Muscle of leg (tissue), 16 donors: Measurements from ENCODE around the gene POLR2J. TPM values are rescaled to one million over a fixed set of nuclear protein-coding genes. Genes with fewer than 3 reads are reported as not detected.
"Not testable (repeated sequence)": the region's sequence is repeated elsewhere in the genome, so short reads cannot be mapped to it uniquely, and the experiment has no call there.

Experiments
- DNase-seq: peaks from one replicate; pipeline ENCODE4 v3.0.0; 2013
- H3K27ac ChIP-seq: one replicate; pipeline ENCODE4 v1.5.1; 2013; ENCODE audit warnings: mild to moderate bottlenecking, low read length, control low read depth
- H3K27me3 ChIP-seq: one replicate; pipeline ENCODE4 v1.6.1; 2013; ENCODE audit warnings: low read length; ENCODE audit not compliant: control insufficient read depth, insufficient read depth
- H3K36me3 ChIP-seq: one replicate; pipeline ENCODE4 v1.6.1; 2013; ENCODE audit warnings: low read length; ENCODE audit not compliant: control insufficient read depth, insufficient read depth
- H3K4me1 ChIP-seq: one replicate; pipeline ENCODE4 v1.6.1; 2013; ENCODE audit warnings: low read length; ENCODE audit not compliant: control insufficient read depth, insufficient read depth
- H3K4me3 ChIP-seq: one replicate; pipeline ENCODE4 v1.5.1; 2013; ENCODE audit warnings: low read length, control low read depth
- H3K9me3 ChIP-seq: replicated peaks from 2 replicates; pipeline ENCODE4 v1.6.1; 2013; ENCODE audit warnings: low read depth, low read length; ENCODE audit not compliant: control insufficient read depth
- WGBS: methylation state at CpG from one replicate; pipeline ENCODE4 v1.1.5; 2013; ENCODE audit warnings: missing lambda C conversion rate; ENCODE audit not compliant: insufficient coverage; 5-methylcytosine and 5-hydroxymethylcytosine counted together
- long read RNA-seq, 11 donors: transcript quantifications; one replicate each; lab custom pipeline, GENCODE V29; 2026
- polyA plus RNA-seq, 8 donors: library from polyadenylated mRNA; unstranded; fragments of 120-200 nt; gene quantifications; one replicate each; pipeline versions ENCODE4 v1.2.1 to v1.2.3, GENCODE V29; 2013; ENCODE audit warnings: inconsistent platforms in 1 of 8, low replicate concordance in 1 of 8; ENCODE audit not compliant: insufficient read length in 8 of 8, insufficient read depth in 1 of 8
- total RNA-seq: library from RNA; stranded (reverse); fragments of 120-200 nt; gene quantifications from one replicate; pipeline ENCODE4 v1.2.4, GENCODE V29; 2013

POLR2J gene
- 45.7 TPM for total RNA-seq
- polyA plus RNA-seq = 10 to 100 TPM; 29.8 to 38.4 (median 33.5) TPM
- long read RNA-seq, donor 1, transcript POLR2J-201 (4 exons, 932 nt) = major isoform, 26 of 26 reads
- long read RNA-seq, donor 1, partial matches to known transcripts = 0 of 26 reads
- long read RNA-seq, donor 1, other reads (novel, unspliced or antisense) = 0 of 26 reads
- long read RNA-seq, donor 2, transcript POLR2J-201 (4 exons, 932 nt) = major isoform, 10 of 10 reads
- long read RNA-seq, donor 2, partial matches to known transcripts = 0 of 10 reads
- long read RNA-seq, donor 2, other reads (novel, unspliced or antisense) = 0 of 10 reads
- long read RNA-seq, donor 3, transcript POLR2J-201 (4 exons, 932 nt) = major isoform, 40 of 40 reads
- long read RNA-seq, donor 3, partial matches to known transcripts = 0 of 40 reads
- long read RNA-seq, donor 3, other reads (novel, unspliced or antisense) = 0 of 40 reads
- long read RNA-seq, donor 4, transcript POLR2J-201 (4 exons, 932 nt) = major isoform, 68 of 68 reads
- long read RNA-seq, donor 4, partial matches to known transcripts = 0 of 68 reads
- long read RNA-seq, donor 4, other reads (novel, unspliced or antisense) = 0 of 68 reads
- long read RNA-seq, donor 5, transcript POLR2J-201 (4 exons, 932 nt) = major isoform, 104 of 115 reads
- long read RNA-seq, donor 5, partial matches to known transcripts = 11 of 115 reads
- long read RNA-seq, donor 5, other reads (novel, unspliced or antisense) = 0 of 115 reads
- long read RNA-seq, donor 6, transcript POLR2J-201 (4 exons, 932 nt) = major isoform, 110 of 121 reads
- long read RNA-seq, donor 6, partial matches to known transcripts = 11 of 121 reads
- long read RNA-seq, donor 6, other reads (novel, unspliced or antisense) = 0 of 121 reads
- long read RNA-seq, donor 7, transcript POLR2J-201 (4 exons, 932 nt) = major isoform, 74 of 83 reads
- long read RNA-seq, donor 7, partial matches to known transcripts = 9 of 83 reads
- long read RNA-seq, donor 7, other reads (novel, unspliced or antisense) = 0 of 83 reads
- long read RNA-seq, donor 8, transcript POLR2J-201 (4 exons, 932 nt) = major isoform, 57 of 62 reads
- long read RNA-seq, donor 8, partial matches to known transcripts = 5 of 62 reads
- long read RNA-seq, donor 8, other reads (novel, unspliced or antisense) = 0 of 62 reads
- long read RNA-seq, donor 9, transcript POLR2J-201 (4 exons, 932 nt) = major isoform, 58 of 76 reads
- long read RNA-seq, donor 9, partial matches to known transcripts = 18 of 76 reads
- long read RNA-seq, donor 9, other reads (novel, unspliced or antisense) = 0 of 76 reads
- long read RNA-seq, donor 10, transcript POLR2J-201 (4 exons, 932 nt) = major isoform, 89 of 89 reads
- long read RNA-seq, donor 10, partial matches to known transcripts = 0 of 89 reads
- long read RNA-seq, donor 10, other reads (novel, unspliced or antisense) = 0 of 89 reads
- long read RNA-seq, donor 11, transcript POLR2J-201 (4 exons, 932 nt) = major isoform, 67 of 67 reads
- long read RNA-seq, donor 11, partial matches to known transcripts = 0 of 67 reads
- long read RNA-seq, donor 11, other reads (novel, unspliced or antisense) = 0 of 67 reads

DNA sequence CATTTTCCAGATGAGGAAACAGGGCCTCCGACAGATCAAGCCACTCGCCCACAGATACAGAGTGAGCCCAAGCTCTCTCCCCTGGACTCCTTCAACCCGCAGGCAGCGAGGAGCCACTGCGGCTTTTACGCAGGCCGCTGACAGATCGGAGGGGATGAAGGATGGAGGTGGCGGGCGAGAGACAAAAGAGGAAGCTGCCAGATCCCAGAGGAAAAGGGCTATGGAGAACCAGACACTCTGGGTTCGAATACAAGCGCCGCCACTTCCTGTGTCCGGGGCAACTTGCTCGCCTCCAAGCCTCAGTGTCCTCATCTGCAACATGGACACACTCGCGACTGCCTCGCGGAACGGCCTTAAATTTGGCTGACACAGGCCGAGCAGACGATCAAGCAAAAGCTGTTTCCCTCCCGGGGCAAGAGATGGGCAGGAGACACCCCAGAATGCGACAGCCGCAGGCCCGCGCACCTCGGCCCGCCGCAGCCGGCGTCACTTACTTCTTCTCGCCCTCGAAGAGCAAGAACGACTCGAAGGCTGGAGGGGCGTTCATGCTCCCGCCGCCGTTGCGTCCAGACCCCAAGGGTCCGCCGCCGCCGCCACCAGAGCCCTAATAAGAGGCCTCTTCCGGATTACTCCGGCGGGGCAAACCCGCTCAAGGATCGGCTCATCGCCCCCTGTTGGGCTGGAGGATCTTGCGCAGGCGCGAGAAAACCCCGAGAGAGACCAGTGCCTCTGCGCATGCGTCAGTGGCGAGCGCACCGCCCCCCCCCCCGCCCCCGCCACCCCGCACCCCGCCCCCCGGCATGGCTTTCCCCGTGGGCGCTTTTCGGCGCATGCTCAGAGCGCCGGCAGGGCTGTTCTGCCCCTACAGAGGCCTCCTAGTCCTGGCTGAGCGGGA, at the start of gene POLR2J:
Gene POLR2J (minus strand): TSS at position 609 of the 895 bp plus-strand sequence. CDS start 62 bp downstream, at position 547.
- not testable (repeated sequence) for H3K27ac ChIP-seq, H3K36me3 ChIP-seq, H3K27me3 ChIP-seq, H3K9me3 ChIP-seq, H3K4me1 ChIP-seq
- 0% methylated on average over 11 of the region's 72 CpGs for WGBS
- DNase-seq = peak; percentile 94
- H3K4me3 ChIP-seq = peak within 1 kb of the TSS; percentile 43

DNA sequence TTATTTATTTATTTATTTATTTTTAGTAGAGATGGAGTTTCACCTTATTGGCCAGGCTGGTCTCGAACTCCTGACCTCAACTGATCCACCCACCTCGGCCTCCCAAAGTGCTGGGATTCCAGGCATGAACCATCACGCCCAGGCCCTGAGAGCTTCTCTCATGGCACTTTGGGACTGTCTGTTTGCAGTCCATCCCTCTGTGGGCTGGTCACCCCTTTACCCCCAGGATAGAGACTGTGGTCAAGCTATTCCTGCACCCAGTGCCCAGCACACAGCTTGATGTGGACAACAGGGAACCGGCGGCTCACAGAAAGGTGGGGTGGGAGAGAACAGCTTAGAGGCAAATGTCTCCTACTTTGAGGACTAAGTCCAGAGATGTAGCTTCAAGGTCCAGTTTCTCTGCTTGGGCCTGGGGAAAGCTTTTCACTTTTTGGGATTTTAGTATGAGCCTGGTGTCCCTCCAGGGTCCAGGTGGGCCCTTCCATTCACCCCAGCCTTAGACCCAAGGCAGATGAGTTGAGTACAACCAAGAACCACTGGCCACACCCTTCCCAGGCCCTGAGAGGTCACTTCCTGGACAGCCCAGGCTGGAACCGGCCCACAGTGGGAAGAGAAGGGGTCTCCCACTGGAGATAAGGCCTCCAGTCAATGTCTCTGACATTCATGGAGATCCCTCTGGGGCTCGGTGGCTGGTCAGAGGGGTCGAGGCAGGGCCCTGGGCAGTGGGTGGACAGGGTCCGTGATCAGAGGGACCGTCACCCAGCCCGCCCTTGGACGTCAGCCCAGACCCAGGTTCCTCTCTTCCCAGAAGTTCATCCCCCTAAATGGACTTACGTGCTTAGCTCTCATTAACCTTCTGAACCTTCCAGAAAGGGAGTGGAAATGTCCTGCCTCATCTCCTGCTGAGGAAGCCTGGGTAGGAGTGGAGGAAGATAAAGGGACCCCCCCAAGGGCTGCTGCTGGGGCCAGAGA, 49.4 kb upstream of the POLR2J start:
- H3K36me3 ChIP-seq, DNase-seq, H3K27ac ChIP-seq, H3K9me3 ChIP-seq, H3K4me1 ChIP-seq, H3K4me3 ChIP-seq, H3K27me3 ChIP-seq: not testable (repeated sequence)
- no CpG with 5 or more reads among the region's 13 CpGs for WGBS

DNA sequence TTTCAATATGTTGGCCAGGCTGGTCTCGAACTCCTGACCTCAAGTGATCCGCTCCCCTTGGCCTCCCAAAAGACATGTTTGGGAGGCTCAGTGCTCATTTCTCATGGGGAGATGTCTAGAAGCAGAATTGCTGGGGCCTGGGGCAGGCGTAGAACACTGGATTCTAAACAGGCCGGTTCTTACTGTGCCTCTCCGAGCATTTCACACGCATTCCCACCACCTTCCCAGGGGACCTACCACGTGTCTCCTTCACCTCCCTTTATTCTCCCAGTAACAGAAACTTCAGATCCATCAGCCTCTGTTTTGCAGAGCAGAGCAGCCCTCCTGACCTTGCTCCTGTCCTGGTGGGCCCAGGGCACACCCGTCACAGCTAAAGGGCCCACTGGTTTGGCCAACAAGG, 48.5 kb upstream of the POLR2J start:
- not testable (repeated sequence) for DNase-seq
- no CpG with 5 or more reads among the region's 8 CpGs for WGBS

DNA sequence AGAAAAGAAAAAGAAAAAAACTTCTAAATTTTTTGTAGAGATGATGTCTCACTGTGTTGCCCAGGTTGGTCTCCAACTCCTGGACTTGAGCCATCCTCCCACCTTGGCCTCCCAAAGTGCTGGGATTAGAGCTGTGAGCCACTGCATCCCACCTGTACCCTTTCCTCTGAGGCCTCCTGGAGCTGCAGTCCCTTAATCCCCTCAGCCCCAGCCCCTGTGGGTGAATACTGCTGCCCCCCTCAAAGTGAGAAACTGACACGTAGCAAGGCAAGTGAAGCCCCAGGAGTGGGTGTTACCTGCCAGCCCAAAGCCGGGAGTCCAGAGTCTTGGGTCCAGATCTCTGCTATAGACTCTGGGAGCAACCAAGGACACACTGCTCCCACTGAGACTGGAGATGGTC, 46.1 kb upstream of the POLR2J start:
- not testable (repeated sequence) for H3K36me3 ChIP-seq, H3K9me3 ChIP-seq, DNase-seq, H3K4me3 ChIP-seq, H3K27me3 ChIP-seq, H3K27ac ChIP-seq, H3K4me1 ChIP-seq
- WGBS = no CpG with 5 or more reads among the region's 2 CpGs

More for the DNA sequence above, 48.5 kb upstream of the POLR2J start:
- H3K9me3 ChIP-seq, H3K4me3 ChIP-seq, H3K27ac ChIP-seq, H3K4me1 ChIP-seq, H3K27me3 ChIP-seq, H3K36me3 ChIP-seq: not testable (repeated sequence)

DNA sequence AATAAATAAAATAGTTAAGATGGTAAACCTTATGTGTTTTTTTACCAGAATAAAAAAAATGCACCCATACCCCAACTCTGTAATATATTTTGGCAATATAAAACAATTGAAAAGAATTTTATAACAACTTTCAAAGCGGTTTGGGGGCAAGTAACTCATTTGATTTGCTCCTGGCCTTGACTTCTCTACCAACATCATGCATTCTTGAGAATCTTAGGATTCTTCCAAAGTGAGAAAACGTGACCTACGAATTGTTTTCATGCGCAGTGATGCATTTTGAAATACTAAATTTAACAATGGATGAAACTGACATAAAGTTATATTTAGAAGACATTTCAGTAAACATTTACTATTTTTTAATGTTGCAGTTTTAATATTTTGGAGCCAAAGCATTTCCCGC, 42.1 kb upstream of the POLR2J start:
- not testable (repeated sequence) for H3K36me3 ChIP-seq, DNase-seq, H3K4me1 ChIP-seq, H3K27ac ChIP-seq, H3K9me3 ChIP-seq, H3K27me3 ChIP-seq, H3K4me3 ChIP-seq
- no CpG with 5 or more reads among the region's 5 CpGs for WGBS

DNA sequence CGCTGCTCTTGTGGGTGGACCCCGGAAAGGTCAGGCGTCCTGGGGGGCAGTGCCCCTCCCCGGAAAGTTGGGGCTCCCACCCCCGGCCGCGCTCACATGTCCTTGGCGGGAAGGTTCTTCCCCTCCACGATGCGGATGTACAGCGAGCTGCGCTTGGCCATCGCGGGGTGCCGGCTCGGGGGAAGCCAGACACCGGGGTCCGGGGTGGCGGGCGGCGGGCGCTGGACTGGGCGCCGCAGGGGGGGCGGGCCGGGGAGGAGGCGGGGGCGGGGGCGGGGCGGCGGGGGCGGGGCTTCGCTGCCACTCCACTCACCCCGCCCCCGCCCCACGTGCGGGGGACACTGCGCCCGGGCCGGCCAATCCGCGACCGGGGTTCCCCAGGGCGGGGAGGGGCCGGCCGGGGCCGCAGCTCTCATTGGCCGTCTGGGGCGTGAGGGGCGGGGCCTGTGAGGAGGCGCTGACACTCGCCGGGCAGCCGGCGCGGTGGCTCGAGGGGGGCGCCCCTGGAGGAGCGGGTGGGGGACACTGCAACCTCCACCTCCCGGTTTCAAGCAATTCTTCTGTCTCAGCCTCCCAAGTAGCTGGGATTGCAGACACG, 38.9 kb upstream of the POLR2J start, which contains the start of gene RASA4B:
Gene RASA4B (minus strand): TSS at position 228 of the 598 bp plus-strand sequence. CDS start 67 bp downstream, at position 161.
- not testable (repeated sequence) for H3K9me3 ChIP-seq, H3K4me1 ChIP-seq, H3K36me3 ChIP-seq, H3K27ac ChIP-seq, H3K27me3 ChIP-seq
- H3K4me3 ChIP-seq = peak within 1 kb of the TSS; percentile 32
- DNase-seq = peak; percentile 1
- WGBS = no CpG with 5 or more reads among the region's 61 CpGs

DNA sequence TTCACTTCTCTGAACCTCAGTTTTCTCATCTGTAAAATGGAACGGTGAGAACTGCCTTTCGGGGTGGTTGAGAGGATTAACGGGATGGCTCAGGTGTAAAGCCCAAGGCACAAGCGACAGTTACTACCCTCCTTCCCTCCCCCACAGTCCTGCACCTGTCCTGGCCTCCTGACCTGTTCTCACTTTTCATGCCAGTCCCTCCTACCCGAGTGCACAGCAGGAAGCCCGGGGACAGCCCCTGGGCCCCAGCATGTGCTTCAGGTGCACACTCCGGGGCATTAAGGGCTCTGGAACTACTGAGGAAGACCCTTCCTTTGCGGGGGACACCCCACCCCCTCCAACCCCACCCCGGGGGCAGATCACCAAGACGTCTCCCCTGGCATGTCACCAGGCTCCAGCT, 38.2 kb upstream of the POLR2J start:
- H3K4me3 ChIP-seq, H3K4me1 ChIP-seq, H3K27ac ChIP-seq, H3K9me3 ChIP-seq, DNase-seq, H3K27me3 ChIP-seq, H3K36me3 ChIP-seq: not testable (repeated sequence)
- WGBS = no CpG with 5 or more reads among the region's 10 CpGs

DNA sequence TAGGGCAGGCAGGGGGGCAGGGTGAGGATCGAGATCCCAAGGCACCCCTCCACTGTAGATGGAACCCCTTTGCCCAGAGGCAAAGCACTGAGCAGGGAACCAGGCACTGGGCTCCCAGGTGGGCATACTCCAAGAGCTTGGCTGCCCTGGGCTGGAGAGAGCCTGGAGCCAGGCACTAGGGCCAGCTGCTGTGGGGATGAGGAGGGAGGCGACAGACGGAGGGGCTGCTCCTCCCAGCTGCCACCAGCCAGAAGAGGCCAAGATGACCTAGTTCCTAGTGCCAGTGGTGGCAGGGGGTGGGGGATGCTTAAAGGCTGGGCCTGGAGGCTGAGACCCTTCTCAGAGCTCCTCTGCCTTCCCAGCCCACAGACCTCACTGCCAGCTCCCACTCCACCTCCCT, 37.2 kb upstream of the POLR2J start:
- not testable (repeated sequence) for H3K9me3 ChIP-seq, H3K4me1 ChIP-seq, H3K36me3 ChIP-seq, H3K27me3 ChIP-seq, H3K4me3 ChIP-seq, H3K27ac ChIP-seq, DNase-seq
- no CpG with 5 or more reads among the region's 3 CpGs for WGBS
